A549 (cell line): ENCODE results near the gene RAD51B. TPM values are rescaled to one million over a fixed set of nuclear protein-coding genes. Genes with fewer than 3 reads are reported as not detected.

Source experiments
- ATAC-seq, 2 experiments: fragments of 200-7000 bp in 1 of 2; fragments of >200 bp in 1 of 2; cut with Nextera tagmentation in 1 of 2; cut with Tn5 transposase in 1 of 2; 3 replicates each; pipeline versions ENCODE4 v1.8.0 to v1.9.1; 2018 to 2020; ENCODE audit warnings: mild to moderate bottlenecking in 1 of 2, moderate library complexity in 1 of 2
- CTCF ChIA-PET: fragments of 300-600 bp; sonication (Branson Sonifier 250); formaldehyde crosslinking; extraction: SDS; loops from one replicate; lab custom pipeline; 2021; ENCODE audit warnings: antibody characterized with exemption, inconsistent platforms; lab: Yijun Ruan, JAX
- POLR2A ChIA-PET: fragments of 350-600 bp; formaldehyde crosslinking; extraction: SDS; loops from one replicate; lab custom pipeline; 2021; ENCODE audit warnings: antibody characterized with exemption, inconsistent platforms; lab: Yijun Ruan, JAX
- DNase-seq, 2 experiments: peaks; one replicate each; pipeline versions ENCODE4 v3.0.0 to v3.0.0-alpha.2; 2011 to 2016; ENCODE audit warnings: low read depth in 1 of 2, low spot score in 1 of 2
- FAIRE-seq: peaks from 2 replicates; lab custom pipeline; 2011; peaks lifted over from hg19 to GRCh38; lab: Jason Lieb, UNC
- H3K27ac ChIP-seq, 2 experiments: fragments of >200 bp; sonication (Bioruptor Twin); formaldehyde crosslinking; 3 replicates each; pipeline ENCODE4 v1.5.1; 2016 to 2017
- H3K4me1 ChIP-seq: fragments of >200 bp; sonication (Bioruptor Twin); formaldehyde crosslinking; 3 replicates; pipeline ENCODE4 v1.6.1; 2016
- H3K4me2 ChIP-seq: fragments of >200 bp; sonication (Bioruptor Twin); formaldehyde crosslinking; 3 replicates; pipeline ENCODE4 v1.6.1; 2016
- H3K4me3 ChIP-seq: fragments of >200 bp; sonication (Bioruptor Twin); formaldehyde crosslinking; 3 replicates; pipeline ENCODE4 v1.5.1; 2016
- H3K9me3 ChIP-seq: fragments of >200 bp; sonication (Bioruptor Twin); formaldehyde crosslinking; 3 replicates; pipeline ENCODE4 v1.6.1; 2016
- ATOH8 ChIP-seq: fragments of 250-450 bp; sonication (Bioruptor Pico); IDR thresholded peaks from 2 replicates; pipeline ENCODE4 v1.5.0; 2020; ENCODE audit warnings: low read depth, mild to moderate bottlenecking, moderate library complexity
- CHD2 ChIP-seq: fragments of 150-350 bp; IDR thresholded peaks from 2 replicates; pipeline ENCODE4 v1.6.1; 2014; ENCODE audit warnings: low read length; ENCODE audit not compliant: partially characterized antibody
- E2F6 ChIP-seq: IDR thresholded peaks from 2 replicates; pipeline ENCODE4 v1.6.1; 2012; ENCODE audit warnings: low read depth, borderline replicate concordance
- EHMT2 ChIP-seq: fragments of 200-600 bp; sonication (generic); IDR thresholded peaks from 2 replicates; pipeline ENCODE4 v1.6.1; 2016; ENCODE audit warnings: antibody characterized with exemption, low read depth, mild to moderate bottlenecking, moderate library complexity
- EP300 ChIP-seq, 2 experiments: fragments of >200 bp; sonication (Bioruptor Twin); formaldehyde crosslinking; IDR thresholded peaks; 2 replicates in 1 of 2; 3 replicates in 1 of 2; pipeline ENCODE4 v1.6.1; 2016 to 2017
- HEYL ChIP-seq: fragments of 250-450 bp; sonication (Bioruptor Pico); IDR thresholded peaks from 2 replicates; pipeline ENCODE4 v1.8.0; 2021; ENCODE audit warnings: mild to moderate bottlenecking, moderate library complexity
- HOXB13 ChIP-seq: fragments of 250-450 bp; sonication (Bioruptor Pico); IDR thresholded peaks from 2 replicates; pipeline ENCODE4 v1.5.0; 2020; ENCODE audit warnings: low read depth, mild to moderate bottlenecking, moderate library complexity
- JUN ChIP-seq, 2 experiments: fragments of >200 bp; sonication (Bioruptor Twin); formaldehyde crosslinking; IDR thresholded peaks; 2 replicates in 1 of 2; 3 replicates in 1 of 2; pipeline ENCODE4 v1.6.1; 2016 to 2017
- MAFK ChIP-seq: fragments of 450-650 bp; IDR thresholded peaks from 2 replicates; pipeline ENCODE4 v1.6.1; 2014; ENCODE audit not compliant: partially characterized antibody
- MAZ ChIP-seq: fragments of 150-350 bp; IDR thresholded peaks from 2 replicates; pipeline ENCODE4 v1.6.1; 2014; ENCODE audit warnings: antibody characterized with exemption, low read depth, low read length, borderline replicate concordance
- MYC ChIP-seq: IDR thresholded peaks from 2 replicates; pipeline ENCODE4 v1.6.1; 2012; ENCODE audit warnings: mild to moderate bottlenecking, inconsistent platforms, low read length, improper control_type of control experiment, borderline replicate concordance
- RCOR1 ChIP-seq: fragments of 150-350 bp; IDR thresholded peaks from 2 replicates; pipeline ENCODE4 v1.6.1; 2014; ENCODE audit warnings: antibody characterized with exemption, low read length, low read depth
- SREBF2 ChIP-seq: fragments of 450-650 bp; IDR thresholded peaks from 2 replicates; pipeline ENCODE4 v1.6.1; 2014; ENCODE audit warnings: mild to moderate bottlenecking, moderate library complexity
- TFCP2L1 ChIP-seq: fragments of 250-450 bp; sonication (Bioruptor Pico); IDR thresholded peaks from 2 replicates; pipeline ENCODE4 v1.5.0; 2021; ENCODE audit warnings: mild to moderate bottlenecking
- TP53 ChIP-seq: fragments of 250-450 bp; sonication (Bioruptor Pico); IDR thresholded peaks from 2 replicates; pipeline ENCODE4 v1.5.0; 2021; ENCODE audit warnings: mild to moderate bottlenecking, moderate library complexity
- WGBS: methylation state at CpG from one replicate; pipeline ENCODE4 v1.1.6; 2017; ENCODE audit errors: missing lambda C conversion rate; 5-methylcytosine and 5-hydroxymethylcytosine counted together
- polyA plus RNA-seq, 4 experiments: library from polyadenylated mRNA; depleted of rRNA in 3 of 4; stranded (reverse); fragments of >200 nt; fragmentation: RNase III in 1 of 4; extraction: RNeasy Plus Mini Kit Qiagen cat#74134 plus additional on column Dnase treatment in 1 of 4; gene quantifications; 2 replicates in 3 of 4; 3 replicates in 1 of 4; pipeline ENCODE4 v1.2.3, GENCODE V29; 2011 to 2017
- TF ChIP-seq, protein P1 (sequence below): fragments of >200 bp; sonication (Bioruptor Twin); formaldehyde crosslinking; IDR thresholded peaks from 3 replicates; pipeline ENCODE4 v1.5.1; 2016
- TF ChIP-seq, protein P2 (sequence below): IDR thresholded peaks from 2 replicates; pipeline ENCODE4 v1.6.1; 2012

RAD51B gene
- polyA plus RNA-seq, 2 of the 4 experiments (the other 2 are of a cell fraction), result 7.2 to 10.8 TPM

GRCh38 chr14:68633131-68633991 lies 813.8 kb downstream of the RAD51B start:
- WGBS, result 87% methylated on average over 15 of the region's 15 CpGs
- no peak for DNase-seq
- POLR2A ChIA-PET, result interaction anchor here (0.5 kb wide), 1 partner anchor 158 kb away, joined by 4 read pairs; no protein-coding TSS in a partner anchor
- H3K4me1 ChIP-seq, result peaks cover 8% of the 10 kb centered on the region; the same call in 2 of the 3 replicates
- no peak; a peak in 1 of 6 replicates for ATAC-seq
- CTCF ChIA-PET, result interaction anchor here (1.0 to 1.8 kb wide), 4 partner anchors 9 to 183 kb away, joined by 3 to 5 read pairs (median 4); no protein-coding TSS in a partner anchor
- H3K4me2 ChIP-seq, result no peak overlapping the region
- no peak overlapping the region for H3K4me3 ChIP-seq
- H3K9me3 ChIP-seq, result no peaks in the 10 kb centered on the region
- TF ChIP-seq, protein P1, sequence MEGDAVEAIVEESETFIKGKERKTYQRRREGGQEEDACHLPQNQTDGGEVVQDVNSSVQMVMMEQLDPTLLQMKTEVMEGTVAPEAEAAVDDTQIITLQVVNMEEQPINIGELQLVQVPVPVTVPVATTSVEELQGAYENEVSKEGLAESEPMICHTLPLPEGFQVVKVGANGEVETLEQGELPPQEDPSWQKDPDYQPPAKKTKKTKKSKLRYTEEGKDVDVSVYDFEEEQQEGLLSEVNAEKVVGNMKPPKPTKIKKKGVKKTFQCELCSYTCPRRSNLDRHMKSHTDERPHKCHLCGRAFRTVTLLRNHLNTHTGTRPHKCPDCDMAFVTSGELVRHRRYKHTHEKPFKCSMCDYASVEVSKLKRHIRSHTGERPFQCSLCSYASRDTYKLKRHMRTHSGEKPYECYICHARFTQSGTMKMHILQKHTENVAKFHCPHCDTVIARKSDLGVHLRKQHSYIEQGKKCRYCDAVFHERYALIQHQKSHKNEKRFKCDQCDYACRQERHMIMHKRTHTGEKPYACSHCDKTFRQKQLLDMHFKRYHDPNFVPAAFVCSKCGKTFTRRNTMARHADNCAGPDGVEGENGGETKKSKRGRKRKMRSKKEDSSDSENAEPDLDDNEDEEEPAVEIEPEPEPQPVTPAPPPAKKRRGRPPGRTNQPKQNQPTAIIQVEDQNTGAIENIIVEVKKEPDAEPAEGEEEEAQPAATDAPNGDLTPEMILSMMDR, result no peak
- TF ChIP-seq HEYL (CRISPR knock-in tag) (no peak), HOXB13 (CRISPR knock-in tag) (no peak), TP53 (CRISPR knock-in tag) (no peak), RCOR1 (no peak), MAZ (no peak), ATOH8 (CRISPR knock-in tag) (no peak)
- no peak for FAIRE-seq
- H3K27ac ChIP-seq, result peak overlapping the region in 1 of 2 experiments; percentile 45; a peak in 2 of 6 replicates

- no peak overlapping the region for H3K4me3 ChIP-seq
- H3K9me3 ChIP-seq, result no peaks in the 10 kb centered on the region
- peaks cover 13% of the 10 kb centered on the region; the same call in 2 of the 3 replicates for H3K4me1 ChIP-seq
- peak overlapping the region in 1 of 2 experiments; percentile 34; a peak in 1 of 6 replicates for H3K27ac ChIP-seq
- WGBS, result 96% methylated on average over 9 of the region's 9 CpGs
- TF ChIP-seq EHMT2, result no peak
- TF ChIP-seq E2F6, result no peak
- TF ChIP-seq, protein P2, sequence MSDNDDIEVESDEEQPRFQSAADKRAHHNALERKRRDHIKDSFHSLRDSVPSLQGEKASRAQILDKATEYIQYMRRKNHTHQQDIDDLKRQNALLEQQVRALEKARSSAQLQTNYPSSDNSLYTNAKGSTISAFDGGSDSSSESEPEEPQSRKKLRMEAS, result no peak
- no peak for TF ChIP-seq TFCP2L1 (CRISPR knock-in tag)
- TF ChIP-seq, all 56 proteins: peak for 0
- ChIA-PET CTCF (interaction anchor here (1.8 kb wide), 1 partner anchor 182 kb away, joined by 5 read pairs; no protein-coding TSS in a partner anchor), POLR2A (no interaction called here)
- H3K4me2 ChIP-seq, result no peak overlapping the region
- no peak for ATAC-seq
- no peak for DNase-seq
- no peak for FAIRE-seq
These were observed 814.8 kb downstream of the RAD51B start for GRCh38 chr14:68634332-68634731.

- Histone ChIP-seq H3K9me3 (0 out of 3 replicates have a peak, but pooled peaks cover under 1% of the 10 kb centered on the region), H3K4me1 (peaks cover 13% of the 10 kb centered on the region; the same call in 2 of the 3 replicates), H3K4me3 (no peak overlapping the region)
- ATAC-seq (no peak), FAIRE-seq (no peak), DNase-seq (no peak)
- POLR2A ChIA-PET, result no interaction called here
- TF ChIP-seq MAFK (peak; percentile 86), MYC (no peak), EP300 (IDR thresholded peaks at IDR 0.05) (no peak), SREBF2 (no peak), JUN (IDR thresholded peaks at IDR 0.05) (no peak), CHD2 (no peak)
- TF ChIP-seq, all 56 proteins: peak for 1
- CTCF ChIA-PET, result interaction anchor here (1.8 kb wide), 1 partner anchor 182 kb away, joined by 5 read pairs; no protein-coding TSS in a partner anchor
- Histone ChIP-seq H3K4me2 (no peak overlapping the region), H3K27ac (peak overlapping the region in 1 of 2 experiments; percentile 34; a peak in 1 of 6 replicates)
- 77% methylated on average over 5 of the region's 5 CpGs for WGBS
These were observed 815.5 kb downstream of the RAD51B start for GRCh38 chr14:68634874-68635595.
